ENCODE measurements around the gene LSM3.

The LSM3 gene

GRCh38 chr3:14143271-14144225 lies 35.1 kb upstream of the LSM3 start:
- Histone ChIP-seq H3K27ac (replicated peaks) (peak overlapping the region; percentile 94), H3K27me3 (ENCODE audit: insufficient read depth, poor library complexity, severe bottlenecking) (no peaks in the 10 kb centered on the region), H3K4me3 (replicated peaks; ENCODE audit: insufficient read depth, low read length) (no peak overlapping the region)
- peak; percentile 47 to 51 for DNase-seq (ENCODE audit: low read depth in 1 of 2, low spot score in 1 of 2)
- TF ChIP-seq CTCF (IDR thresholded peaks at IDR 0.05; ENCODE audit: insufficient read depth, low read length) (no peak), GABPA (IDR thresholded peaks at IDR 0.05; ENCODE audit: low read depth) (no peak), REST (IDR thresholded peaks at IDR 0.05; ENCODE audit: insufficient replicate concordance, low read depth) (no peak), POLR2AphosphoS5 (IDR thresholded peaks at IDR 0.05; ENCODE audit: low read depth) (no peak), SPI1 (IDR thresholded peaks at IDR 0.05; ENCODE audit: borderline replicate concordance, low read depth) (no peak)

- TF ChIP-seq POLR2AphosphoS5 (IDR thresholded peaks at IDR 0.05; ENCODE audit: low read depth), result 0 out of 2 replicates have a peak, but pooled peaks have one; percentile 16
- peak; percentile 93 for TF ChIP-seq SPI1 (IDR thresholded peaks at IDR 0.05; ENCODE audit: borderline replicate concordance, low read depth)
- TF ChIP-seq GABPA (IDR thresholded peaks at IDR 0.05; ENCODE audit: low read depth), result no peak
- no peak for TF ChIP-seq CTCF (IDR thresholded peaks at IDR 0.05; ENCODE audit: insufficient read depth, low read length)
- no peak for TF ChIP-seq REST (IDR thresholded peaks at IDR 0.05; ENCODE audit: insufficient replicate concordance, low read depth)
Observed at GRCh38 chr3:14144423-14145075, 34.1 kb upstream of the LSM3 start.

GRCh38 chr3:14145236-14145635 lies 33.4 kb upstream of the LSM3 start:
- peak overlapping the region; percentile 94 for H3K27ac ChIP-seq (replicated peaks)
- H3K4me3 ChIP-seq (replicated peaks; ENCODE audit: insufficient read depth, low read length), result no peak overlapping the region
- TF ChIP-seq GABPA (IDR thresholded peaks at IDR 0.05; ENCODE audit: low read depth) (no peak), CTCF (IDR thresholded peaks at IDR 0.05; ENCODE audit: insufficient read depth, low read length) (no peak), SPI1 (IDR thresholded peaks at IDR 0.05; ENCODE audit: borderline replicate concordance, low read depth) (no peak), POLR2AphosphoS5 (IDR thresholded peaks at IDR 0.05; ENCODE audit: low read depth) (no peak), REST (IDR thresholded peaks at IDR 0.05; ENCODE audit: insufficient replicate concordance, low read depth) (no peak)
- no peaks in the 10 kb centered on the region for H3K27me3 ChIP-seq (ENCODE audit: insufficient read depth, poor library complexity, severe bottlenecking)
- no peak for DNase-seq (ENCODE audit: low read depth in 1 of 2, low spot score in 1 of 2)

More at GRCh38 chr3:14144423-14145075, 34.1 kb upstream of the LSM3 start:
- DNase-seq (ENCODE audit: low read depth in 1 of 2, low spot score in 1 of 2), result peak; percentile 94 to 95
- Histone ChIP-seq H3K4me3 (replicated peaks; ENCODE audit: insufficient read depth, low read length) (no peak overlapping the region), H3K27me3 (ENCODE audit: insufficient read depth, poor library complexity, severe bottlenecking) (no peaks in the 10 kb centered on the region), H3K27ac (replicated peaks) (peak overlapping the region; percentile 94)
